ENCODE data around the gene BRD4. TPM values are rescaled to one million over a fixed set of nuclear protein-coding genes. Genes with fewer than 3 reads are reported as not detected.

BRD4 gene
- total RNA-seq, 4 donors from 2014 or later = 64.8 to 83.2 (median 73.9) TPM

GRCh38 chr19:15247107-15248014, 85.0 kb downstream of the BRD4 start:
- no peak for ATAC-seq
- Histone ChIP-seq H3K27me3 (no peaks in the 10 kb centered on the region), H3K9me3 (no peaks in the 10 kb centered on the region), H3K36me3 (peaks cover 0 to 17% of the 10 kb centered on the region in 2 donors), H3K4me3 (no peak overlapping the region), H3K4me1 (peaks cover 61 to 75% of the 10 kb centered on the region in 2 donors), H3K27ac (peak overlapping the region; percentile 84 to 96 (median 90))
- in situ Hi-C loops (cut with MboI; ENCODE audit: low sequenced_read_pairs in 4 of 4) (no loop called here), intact Hi-C loops (cut with DNase I; ENCODE audit: low total_unique reads) (no loop called here)
- DNase-seq = no peak
- TF ChIP-seq POLR2A (IDR thresholded peaks at IDR 0.05) (no peak), CTCF (IDR thresholded peaks at IDR 0.05 in 4 of 5, conservative IDR thresholded peaks at IDR 0.05 in 1 of 5) (no peak)

GRCh38 chr19:15246198-15246481, 86.2 kb downstream of the BRD4 start:
- Histone ChIP-seq H3K36me3 (peaks cover 0 to 16% of the 10 kb centered on the region in 2 donors), H3K4me3 (no peak overlapping the region), H3K27ac (peak overlapping the region; percentile 84 to 96 (median 90)), H3K27me3 (no peaks in the 10 kb centered on the region), H3K4me1 (peaks cover 50 to 66% of the 10 kb centered on the region in 2 donors), H3K9me3 (no peaks in the 10 kb centered on the region)
- no peak for ATAC-seq
- DNase-seq = no peak
- TF ChIP-seq CTCF (IDR thresholded peaks at IDR 0.05 in 4 of 5, conservative IDR thresholded peaks at IDR 0.05 in 1 of 5) = no peak
- no peak for TF ChIP-seq POLR2A (IDR thresholded peaks at IDR 0.05)
- in situ Hi-C loops (cut with MboI; ENCODE audit: low sequenced_read_pairs in 4 of 4) = no loop called here
- intact Hi-C loops (cut with DNase I; ENCODE audit: low total_unique reads) = no loop called here

GRCh38 chr19:15245370-15246197, 86.8 kb downstream of the BRD4 start:
- in situ Hi-C loops (cut with MboI; ENCODE audit: low sequenced_read_pairs in 4 of 4) (no loop called here), intact Hi-C loops (cut with DNase I; ENCODE audit: low total_unique reads) (no loop called here)
- Histone ChIP-seq H3K4me3 (no peak overlapping the region), H3K4me1 (peaks cover 44 to 63% of the 10 kb centered on the region in 2 donors), H3K36me3 (peaks cover 0 to 18% of the 10 kb centered on the region in 2 donors), H3K27ac (peak overlapping the region; percentile 84 to 96 (median 90)), H3K27me3 (no peaks in the 10 kb centered on the region), H3K9me3 (no peaks in the 10 kb centered on the region)
- no peak for ATAC-seq
- DNase-seq = no peak
- TF ChIP-seq CTCF (IDR thresholded peaks at IDR 0.05 in 4 of 5, conservative IDR thresholded peaks at IDR 0.05 in 1 of 5) = no peak
- no peak for TF ChIP-seq POLR2A (IDR thresholded peaks at IDR 0.05)

- Histone ChIP-seq H3K27me3 (no peaks in the 10 kb centered on the region), H3K27ac (peak overlapping the region; percentile 84 to 96 (median 90)), H3K9me3 (no peaks in the 10 kb centered on the region), H3K36me3 (peaks cover 0 to 26% of the 10 kb centered on the region in 2 donors), H3K4me3 (no peak overlapping the region), H3K4me1 (peaks cover 37 to 55% of the 10 kb centered on the region in 2 donors)
- in situ Hi-C loops (cut with MboI; ENCODE audit: low sequenced_read_pairs in 4 of 4) (no loop called here), intact Hi-C loops (cut with DNase I; ENCODE audit: low total_unique reads) (no loop called here)
- DNase-seq = no peak
- no peak for TF ChIP-seq CTCF (IDR thresholded peaks at IDR 0.05 in 4 of 5, conservative IDR thresholded peaks at IDR 0.05 in 1 of 5)
- TF ChIP-seq POLR2A (IDR thresholded peaks at IDR 0.05) = no peak
- ATAC-seq = no peak
Observed at GRCh38 chr19:15244808-15245207, 87.5 kb downstream of the BRD4 start.

All from gastrocnemius medialis (tissue), 4 donors.